H1 (cell line): ENCODE results near the gene MS4A6A. TPM values are rescaled to one million over a fixed set of nuclear protein-coding genes. Genes with fewer than 3 reads are reported as not detected.

Experiments
- CTCF ChIA-PET: fragments of 300-600 bp; sonication (Branson Sonifier 250); formaldehyde crosslinking; loops from one replicate; lab custom pipeline; 2021; ENCODE audit not compliant: partially characterized antibody; lab: Charles Lee
- POLR2A ChIA-PET: fragments of 300-600 bp; sonication (Branson Sonifier 250); formaldehyde crosslinking; loops from one replicate; lab custom pipeline; 2021; ENCODE audit warnings: inconsistent platforms; ENCODE audit not compliant: partially characterized antibody; lab: Charles Lee
- DNase-seq, 2 experiments: peaks; one replicate each; pipeline versions ENCODE4 v3.0.0 to v3.0.0-alpha.2; 2010 to 2022; ENCODE audit warnings: low spot score in 2 of 2, low read depth in 1 of 2, mixed read lengths in 1 of 2
- FAIRE-seq: peaks from 2 replicates; lab custom pipeline; 2011; peaks lifted over from hg19 to GRCh38; lab: Jason Lieb, UNC
- H2AFZ ChIP-seq: 2 replicates; pipeline ENCODE4 v1.8.1; 2012; ENCODE audit warnings: low read length, inconsistent platforms
- H2AK5ac ChIP-seq: 2 replicates; pipeline ENCODE4 v1.6.1; 2013; ENCODE audit warnings: low read depth, low read length
- H2BK120ac ChIP-seq: replicated peaks from 2 replicates; pipeline ENCODE3; 2013; ENCODE audit warnings: low read depth, low read length, inconsistent platforms
- H2BK12ac ChIP-seq: 2 replicates; pipeline ENCODE4 v1.6.1; 2013; ENCODE audit warnings: low read depth, low read length
- H2BK15ac ChIP-seq: 2 replicates; pipeline ENCODE4 v1.6.1; 2013; ENCODE audit warnings: low read length
- H2BK20ac ChIP-seq: 2 replicates; pipeline ENCODE4 v1.6.1; 2013; ENCODE audit warnings: low read length
- H2BK5ac ChIP-seq: 2 replicates; pipeline ENCODE4 v1.6.1; 2013; ENCODE audit warnings: low read depth, low read length
- H3K14ac ChIP-seq: 2 replicates; pipeline ENCODE4 v1.6.1; 2013; ENCODE audit warnings: inconsistent platforms; ENCODE audit not compliant: insufficient read length
- H3K18ac ChIP-seq: 2 replicates; pipeline ENCODE4 v1.6.1; 2013; ENCODE audit warnings: low read length; ENCODE audit errors: extremely low read depth
- H3K23ac ChIP-seq: 2 replicates; pipeline ENCODE4 v1.6.1; 2013; ENCODE audit warnings: inconsistent platforms; ENCODE audit not compliant: insufficient read length
- H3K23me2 ChIP-seq: 2 replicates; pipeline ENCODE4 v1.6.1; 2013; ENCODE audit warnings: low read depth, low read length
- H3K27ac ChIP-seq: 2 replicates; pipeline ENCODE4 v1.6.1; 2011; ENCODE audit warnings: low read depth, low read length, inconsistent platforms
- H3K27me3 ChIP-seq, 4 experiments: replicated peaks in 1 of 4; 1 replicate in 1 of 4; 2 replicates in 3 of 4; pipeline versions ENCODE4 v1.6.1 to v1.8.1; 2011 to 2013; ENCODE audit warnings: low read length in 3 of 4, mild to moderate bottlenecking in 3 of 4, inconsistent platforms in 2 of 4, mixed read lengths in 2 of 4, moderate library complexity in 1 of 4; ENCODE audit not compliant: control insufficient read depth in 3 of 4, insufficient read depth in 3 of 4; ENCODE audit errors: extremely low read depth in 1 of 4
- H3K36me3 ChIP-seq, 4 experiments: 2 replicates each; pipeline versions ENCODE4 v1.6.1 to v1.8.1; 2011 to 2013; ENCODE audit warnings: mild to moderate bottlenecking in 4 of 4, low read length in 3 of 4, moderate library complexity in 2 of 4, control low read depth in 1 of 4, inconsistent platforms in 1 of 4; ENCODE audit not compliant: insufficient read depth in 4 of 4, control insufficient read depth in 2 of 4
- H3K4ac ChIP-seq: replicated peaks from 2 replicates; pipeline ENCODE3; 2013; ENCODE audit warnings: low read length, low read depth, mixed read lengths, inconsistent platforms; ENCODE audit not compliant: insufficient read length
- H3K4me1 ChIP-seq, 4 experiments: replicated peaks in 1 of 4; 1 replicate in 1 of 4; 2 replicates in 3 of 4; pipeline versions ENCODE4 v1.6.1 to v1.8.1; 2011 to 2013; ENCODE audit warnings: low read length in 3 of 4, inconsistent platforms in 2 of 4, mixed read lengths in 1 of 4; ENCODE audit not compliant: insufficient read depth in 4 of 4, control insufficient read depth in 3 of 4
- H3K4me2 ChIP-seq, 2 experiments: 2 replicates each; pipeline versions ENCODE4 v1.6.1 to v1.8.1; 2011 to 2013; ENCODE audit warnings: low read depth in 2 of 2, low read length in 2 of 2, control low read depth in 1 of 2, inconsistent platforms in 1 of 2, mild to moderate bottlenecking in 1 of 2; ENCODE audit not compliant: insufficient read depth in 1 of 2
- H3K4me3 ChIP-seq, 4 experiments: fragments of 200-600, 300-600 bp in 1 of 4; sonication (generic), shearing (Covaris generic), sonication (Bioruptor Twin) in 1 of 4; 2 replicates each; pipeline versions ENCODE4 v1.5.1 to v1.8.1; 2011 to 2016; ENCODE audit warnings: low read length in 4 of 4, low read depth in 3 of 4, control low read depth in 2 of 4, inconsistent platforms in 2 of 4, mild to moderate bottlenecking in 2 of 4, mixed read lengths in 1 of 4, moderate library complexity in 1 of 4; ENCODE audit not compliant: insufficient read depth in 2 of 4; ENCODE audit errors: extremely low read depth in 1 of 4
- H3K56ac ChIP-seq: replicated peaks from 2 replicates; pipeline ENCODE3; 2013; ENCODE audit warnings: low read depth, mild to moderate bottlenecking, mixed read lengths, low read length, inconsistent platforms; ENCODE audit not compliant: insufficient read length
- H3K79me1 ChIP-seq: 2 replicates; pipeline ENCODE4 v1.6.1; 2013; ENCODE audit warnings: low read depth, low read length, control low read depth
- H3K79me2 ChIP-seq, 2 experiments: 2 replicates each; pipeline versions ENCODE4 v1.6.1 to v1.8.1; 2012 to 2013; ENCODE audit warnings: low read length in 2 of 2, mild to moderate bottlenecking in 2 of 2, inconsistent platforms in 1 of 2; ENCODE audit not compliant: insufficient read depth in 2 of 2, control insufficient read depth in 1 of 2
- H3K9ac ChIP-seq, 4 experiments: replicated peaks in 1 of 4; 1 replicate in 1 of 4; 2 replicates in 3 of 4; pipeline versions ENCODE4 v1.6.1 to v1.8.1; 2011 to 2013; ENCODE audit warnings: low read depth in 3 of 4, low read length in 3 of 4, control low read depth in 2 of 4, mild to moderate bottlenecking in 2 of 4, moderate library complexity in 2 of 4, inconsistent platforms in 1 of 4; ENCODE audit errors: extremely low read depth in 1 of 4
- H3K9me3 ChIP-seq, 2 experiments: 2 replicates each; pipeline versions ENCODE4 v1.6.1 to v1.8.1; 2012 to 2013; ENCODE audit warnings: mild to moderate bottlenecking in 2 of 2, moderate library complexity in 2 of 2, control low read depth in 1 of 2, inconsistent platforms in 1 of 2, low read depth in 1 of 2, low read length in 1 of 2, mixed read lengths in 1 of 2; ENCODE audit not compliant: insufficient read depth in 2 of 2
- H4K20me1 ChIP-seq, 2 experiments: replicated peaks in 1 of 2; 2 replicates each; pipeline versions ENCODE3 to v1.8.1; 2011 to 2013; ENCODE audit warnings: inconsistent platforms in 2 of 2, low read length in 2 of 2, mild to moderate bottlenecking in 1 of 2; ENCODE audit not compliant: insufficient read depth in 2 of 2, control insufficient read depth in 1 of 2
- H4K5ac ChIP-seq: 2 replicates; pipeline ENCODE4 v1.6.1; 2013; ENCODE audit warnings: low read length, low read depth, mixed read lengths, inconsistent platforms; ENCODE audit not compliant: insufficient read length
- H4K8ac ChIP-seq: 2 replicates; pipeline ENCODE4 v1.8.0; 2013; ENCODE audit warnings: mild to moderate bottlenecking, moderate library complexity, low read length, inconsistent platforms; ENCODE audit not compliant: insufficient read depth; ENCODE audit errors: extremely low read depth
- H4K91ac ChIP-seq: replicated peaks from 2 replicates; pipeline ENCODE3; 2013; ENCODE audit warnings: low read length, mixed read lengths, inconsistent platforms; ENCODE audit not compliant: insufficient read length
- BCL11A ChIP-seq, 2 experiments: IDR thresholded peaks; one replicate each; pipeline ENCODE4 v1.6.1; 2011; ENCODE audit warnings: low read depth in 2 of 2, low read length in 2 of 2, mild to moderate bottlenecking in 2 of 2
- EP300 ChIP-seq, 2 experiments: IDR thresholded peaks; 1 replicate in 1 of 2; 2 replicates in 1 of 2; pipeline ENCODE4 v1.6.1; 2011 to 2012; ENCODE audit warnings: low read depth in 2 of 2, low read length in 2 of 2, mild to moderate bottlenecking in 2 of 2, borderline replicate concordance in 1 of 2, inconsistent platforms in 1 of 2, moderate library complexity in 1 of 2
- JUND ChIP-seq: IDR thresholded peaks from 2 replicates; pipeline ENCODE4 v1.6.1; 2011; ENCODE audit warnings: mild to moderate bottlenecking, improper control_type of control experiment, low read length
- MAFK ChIP-seq: IDR thresholded peaks from 2 replicates; pipeline ENCODE4 v1.6.1; 2012; ENCODE audit warnings: low read depth, mild to moderate bottlenecking, improper control_type of control experiment, low read length
- WGBS, 2 experiments: shearing (Covaris generic) in 1 of 2; methylation state at CpG; one replicate each; pipeline versions ENCODE4 v1.1.6 to v1.1.7; 2013 to 2015; ENCODE audit warnings: low lambda C conversion rate in 2 of 2, mixed read lengths in 2 of 2, inconsistent platforms in 1 of 2, low coverage in 1 of 2, missing lambda C conversion rate in 1 of 2; ENCODE audit not compliant: insufficient replicate concordance in 2 of 2, insufficient coverage in 1 of 2, insufficient read length in 1 of 2; ENCODE audit errors: extremely low coverage in 1 of 2, missing lambda C conversion rate in 1 of 2; 5-methylcytosine and 5-hydroxymethylcytosine counted together
- polyA plus RNA-seq, 7 experiments: library from polyadenylated mRNA; depleted of rRNA in 3 of 7; stranded (reverse) in 5 of 7; unstranded in 2 of 7; fragments of >200 nt in 5 of 7; fragments of 200-250 nt in 2 of 7; gene quantifications; 1 replicate in 5 of 7; 2 replicates in 1 of 7; 4 replicates in 1 of 7; pipeline versions ENCODE4 v1.2.1 to v1.2.3, GENCODE V29; 2011 to 2013; ENCODE audit warnings: missing spikeins in 2 of 7, mixed read lengths in 2 of 7
- total RNA-seq: library from RNA; stranded (reverse); fragmentation: NEBNext Ultra II Directional; extraction: Animal tissue kit (Norgen Biotek cat#: 25700); gene quantifications from 2 replicates; pipeline ENCODE4 v1.2.1, GENCODE V29; 2021

MS4A6A gene
- total and polyA plus RNA-seq, 2 of the 8 experiments (the other 6 are each of a cell fraction or from before 2014, with no cell fraction given) = not detected

DNA sequence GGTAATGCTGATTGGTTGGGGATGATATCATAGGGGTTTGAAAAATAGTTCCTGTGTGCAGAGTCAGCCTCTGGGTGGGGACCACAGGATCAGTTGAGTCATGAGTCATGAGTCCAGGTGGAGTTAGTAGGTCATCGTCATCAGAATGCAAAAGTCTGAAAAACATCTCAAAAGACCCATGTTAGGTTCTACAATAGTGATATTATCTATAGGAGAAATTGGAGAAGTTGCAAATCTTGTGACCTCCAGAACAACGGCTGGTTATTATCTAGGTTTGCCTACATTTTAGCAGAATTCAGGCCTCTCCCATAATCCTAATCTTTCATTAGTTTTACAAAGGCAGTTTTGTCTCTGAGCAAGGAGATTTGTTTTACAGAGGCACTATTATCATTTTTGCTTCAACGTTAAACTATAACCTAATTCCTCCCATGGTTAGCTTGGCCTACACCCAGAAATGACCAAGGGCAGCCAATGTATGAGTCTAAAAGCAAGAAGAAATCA is 55.5 kb downstream of the MS4A6A start:
- Histone ChIP-seq H4K91ac (no peak overlapping the region), H3K9me3 (no peaks in the 10 kb centered on the region), H2BK15ac (no peak overlapping the region), H2BK120ac (no peak overlapping the region), H2BK5ac (no peak overlapping the region), H3K36me3 (no peaks in the 10 kb centered on the region), H3K79me1 (no peaks in the 10 kb centered on the region), H2BK12ac (no peak overlapping the region), H4K20me1 (no peaks in the 10 kb centered on the region), H3K27ac (no peak overlapping the region), H3K23me2 (no peaks in the 10 kb centered on the region), H2AK5ac (0 out of 2 replicates have a peak overlapping the region, but pooled peaks have one; percentile 53), H3K18ac (no peak overlapping the region), H4K5ac (no peak overlapping the region), H3K4me2 (no peak overlapping the region), H3K23ac (no peak overlapping the region), H3K4me3 (no peak overlapping the region), H3K79me2 (no peaks in the 10 kb centered on the region), H3K4ac (no peak overlapping the region), H3K4me1 (peaks cover 3 to 6% (median 5%) of the 10 kb centered on the region in 4 experiments; a peak in 4 of 7 replicates), H2BK20ac (no peak overlapping the region), H3K9ac (no peak overlapping the region), H3K14ac (no peak overlapping the region), H2AFZ (no peak overlapping the region), H4K8ac (no peak overlapping the region), H3K56ac (no peak overlapping the region), H3K27me3 (no peaks in the 10 kb centered on the region)
- ChIA-PET CTCF (interaction anchor here (0.7 to 1.1 kb wide), 3 partner anchors 9 to 25 kb away, joined by 3 read pairs; no protein-coding TSS in a partner anchor), POLR2A (no interaction called here)
- FAIRE-seq (no peak), DNase-seq (no peak)
- TF ChIP-seq EP300 (IDR thresholded peaks at IDR 0.05; ENCODE audit: borderline replicate concordance in 1 of 2, low read depth in 2 of 2, low read length in 2 of 2) (no peak), MAFK (no peak), JUND (no peak), BCL11A (IDR thresholded peaks at IDR 0.05; ENCODE audit: low read depth in 2 of 2, low read length in 2 of 2) (no peak)
- 91% methylated on average over 3 of the region's 3 CpGs; no CpG with 5 or more reads in 1 of the 2 experiments for WGBS, 2 experiments
